CD4-positive, alpha-beta T cell (primary cell): ENCODE results near the gene KLHL36. TPM values are rescaled to one million over a fixed set of nuclear protein-coding genes. Genes with fewer than 3 reads are reported as not detected.

Experiments
- ATAC-seq: fragments of 200-7000 bp; cut with Tn5 transposase; one replicate; pipeline ENCODE4 v1.10.0; 2022; ENCODE audit warnings: mild to moderate bottlenecking; ENCODE audit not compliant: poor library complexity
- CTCF ChIA-PET: fragments of 350-600 bp; sonication (Branson Sonifier 250); formaldehyde crosslinking; loops from one replicate; lab custom pipeline; 2021; ENCODE audit warnings: antibody characterized with exemption, inconsistent platforms; lab: Charles Lee
- POLR2A ChIA-PET: fragments of 350-600 bp; sonication (Branson Sonifier 250); formaldehyde crosslinking; loops from one replicate; lab custom pipeline; 2021; ENCODE audit warnings: antibody characterized with exemption, inconsistent platforms; lab: Charles Lee
- DNase-seq, 14 experiments: peaks; one replicate each; pipeline ENCODE4 v3.0.0-alpha.2; 2013 to 2020; ENCODE audit warnings: mixed read lengths in 2 of 14
- H3K27ac ChIP-seq, 2 donors: one replicate each; pipeline versions ENCODE4 v1.5.1 to v1.7.0; 2013; ENCODE audit warnings: low read length in 2 of 2, low read depth in 1 of 2, mild to moderate bottlenecking in 1 of 2
- H3K27me3 ChIP-seq, 2 experiments: 1 replicate in 1 of 2; 2 replicates in 1 of 2; pipeline versions ENCODE4 v1.6.1 to v1.7.0; 2013; ENCODE audit warnings: low read length in 2 of 2, control low read depth in 1 of 2, mild to moderate bottlenecking in 1 of 2, moderate library complexity in 1 of 2; ENCODE audit not compliant: insufficient read depth in 2 of 2, control insufficient read depth in 1 of 2
- H3K36me3 ChIP-seq: one replicate; pipeline ENCODE4 v1.6.1; 2013; ENCODE audit warnings: low read length, control low read depth; ENCODE audit not compliant: insufficient read depth
- H3K4me1 ChIP-seq: one replicate; pipeline ENCODE4 v1.6.1; 2013; ENCODE audit warnings: low read length, control low read depth; ENCODE audit not compliant: insufficient read depth
- H3K4me3 ChIP-seq: one replicate; pipeline ENCODE4 v1.5.1; 2013; ENCODE audit warnings: mild to moderate bottlenecking, low read length, moderate library complexity
- H3K9me3 ChIP-seq, 2 experiments: 1 replicate in 1 of 2; 2 replicates in 1 of 2; pipeline versions ENCODE4 v1.6.1 to v1.7.0; 2013; ENCODE audit warnings: low read length in 2 of 2, mild to moderate bottlenecking in 2 of 2, control low read depth in 1 of 2, moderate library complexity in 1 of 2; ENCODE audit not compliant: control insufficient read depth in 1 of 2, insufficient read depth in 1 of 2
- H3K27ac Mint-ChIP-seq: one replicate; pipeline ENCODE4 v1.8.0; 2020; ENCODE audit warnings: mixed read lengths
- H3K27me3 Mint-ChIP-seq: one replicate; pipeline ENCODE4 v1.8.0; 2021; ENCODE audit warnings: mixed read lengths
- H3K36me3 Mint-ChIP-seq: one replicate; pipeline ENCODE4 v1.8.0; 2021; ENCODE audit warnings: low read depth, mixed read lengths
- H3K4me1 Mint-ChIP-seq: one replicate; pipeline ENCODE4 v1.8.0; 2021; ENCODE audit warnings: low read depth, mixed read lengths
- H3K4me3 Mint-ChIP-seq: one replicate; pipeline ENCODE4 v1.8.0; 2020; ENCODE audit warnings: mild to moderate bottlenecking, mixed read lengths
- H3K9me3 Mint-ChIP-seq: one replicate; pipeline ENCODE4 v1.8.0; 2020; ENCODE audit warnings: mixed read lengths
- CTCF ChIP-seq: fragments of 200-600 bp; IDR thresholded peaks from one replicate; pipeline ENCODE4 v1.8.0; 2022; ENCODE audit warnings: antibody characterized with exemption, mild to moderate bottlenecking
- intact Hi-C, 2 experiments: fragments of 100-400 bp; cut with DNase I in 1 of 2; cut with micrococcal nuclease in 1 of 2; formaldehyde crosslinking; loops; one replicate each; pipeline versions ENCODE4 v1.15.1 to v1.9.0; 2023 to 2025; cut with DNase I, micrococcal nuclease
- total RNA-seq, 174 experiments: library from RNA in 2 of 174; stranded (reverse) in 2 of 174; gene quantifications; one replicate each; pipeline ENCODE4 v1.2.3 and lab custom pipeline; 2021 to 2026

Gene KLHL36
- total RNA-seq, 2 experiments from 2014 or later, result 76.6 to 78.6 TPM

GRCh38 chr16:84607061-84607460 is 41.2 kb upstream of the KLHL36 start:
- H3K36me3 ChIP-seq, result peaks cover 18% of the 10 kb centered on the region
- Mint-ChIP-seq H3K4me1 (peaks cover 89% of the 10 kb centered on the region), H3K36me3 (peaks cover 60% of the 10 kb centered on the region), H3K9me3 (no peaks in the 10 kb centered on the region), H3K27ac (peak overlapping the region; percentile 88), H3K4me3 (peak overlapping the region; percentile 71), H3K27me3 (no peaks in the 10 kb centered on the region)
- intact Hi-C loops, result no loop called here
- H3K4me3 ChIP-seq, result no peak overlapping the region
- CTCF ChIA-PET, result interaction anchor here (0.6 to 0.9 kb wide), 2 partner anchors 15 to 16 kb away, joined by 3 read pairs; no protein-coding TSS in a partner anchor
- no peaks in the 10 kb centered on the region for H3K27me3 ChIP-seq
- no peak for ATAC-seq
- no peak for TF ChIP-seq CTCF
- peak overlapping the region; percentile 51 to 63 for H3K27ac ChIP-seq
- POLR2A ChIA-PET, result interaction anchor here (1.0 to 11.1 kb wide), 7 partner anchors 8 to 93 kb away, joined by 3 to 135 read pairs (median 10); partner anchors contain the start of genes COTL1 and KLHL36
- H3K9me3 ChIP-seq, result no peaks in the 10 kb centered on the region
- no peak for DNase-seq
- peaks cover 97% of the 10 kb centered on the region for H3K4me1 ChIP-seq

GRCh38 chr16:84607694-84608093 is 40.6 kb upstream of the KLHL36 start:
- ATAC-seq (peak; percentile 60), DNase-seq (peak in 4 of 14 experiments; percentile 53 to 74 (median 70))
- peaks cover 22% of the 10 kb centered on the region for H3K36me3 ChIP-seq
- no peaks in the 10 kb centered on the region for H3K9me3 ChIP-seq
- POLR2A ChIA-PET, result interaction anchor here (0.9 to 3.6 kb wide), 8 partner anchors 9 to 99 kb away, joined by 3 to 36 read pairs (median 5); partner anchors contain the start of genes COTL1 and KLHL36
- peaks cover 90% of the 10 kb centered on the region for H3K4me1 Mint-ChIP-seq
- intact Hi-C loops, result loop anchor here in 1 of 2 experiments (1.0 kb wide), 2 partner anchors 7 to 9 kb away; no protein-coding TSS in a partner anchor
- peaks cover 97% of the 10 kb centered on the region for H3K4me1 ChIP-seq
- CTCF ChIA-PET, result interaction anchor here (1.6 kb wide), 1 partner anchor 14 kb away, joined by 4 read pairs; no protein-coding TSS in a partner anchor
- H3K4me3 ChIP-seq, result peak overlapping the region; percentile 22
- peaks cover 62% of the 10 kb centered on the region for H3K36me3 Mint-ChIP-seq
- no peaks in the 10 kb centered on the region for H3K9me3 Mint-ChIP-seq
- H3K27me3 ChIP-seq, result no peaks in the 10 kb centered on the region
- peak overlapping the region; percentile 88 for H3K27ac Mint-ChIP-seq
- H3K27me3 Mint-ChIP-seq, result no peaks in the 10 kb centered on the region
- H3K4me3 Mint-ChIP-seq, result peak overlapping the region; percentile 47
- H3K27ac ChIP-seq, result peak overlapping the region; percentile 51 to 63
- no peak for TF ChIP-seq CTCF

GRCh38 chr16:84608282-84608681 is 40.0 kb upstream of the KLHL36 start:
- H3K36me3 Mint-ChIP-seq, result peaks cover 61% of the 10 kb centered on the region
- peak; percentile 62 for ATAC-seq
- intact Hi-C loops, result loop anchor here in 1 of 2 experiments (1.0 kb wide), 2 partner anchors 8 kb away; no protein-coding TSS in a partner anchor
- Histone ChIP-seq H3K27me3 (no peaks in the 10 kb centered on the region), H3K36me3 (peaks cover 24% of the 10 kb centered on the region), H3K4me3 (peak overlapping the region; percentile 22), H3K4me1 (peaks cover 97% of the 10 kb centered on the region), H3K9me3 (no peaks in the 10 kb centered on the region), H3K27ac (peak overlapping the region; percentile 51 to 63)
- peak overlapping the region; percentile 88 for H3K27ac Mint-ChIP-seq
- H3K4me3 Mint-ChIP-seq, result peak overlapping the region; percentile 47
- ChIA-PET CTCF (interaction anchor here (0.6 to 1.6 kb wide), 2 partner anchors 14 to 51 kb away, joined by 4 read pairs; no protein-coding TSS in a partner anchor), POLR2A (interaction anchor here (0.8 to 3.6 kb wide), 9 partner anchors 9 to 103 kb away, joined by 3 to 36 read pairs (median 5); partner anchors contain the start of gene COTL1)
- TF ChIP-seq CTCF, result no peak
- H3K9me3 Mint-ChIP-seq, result no peaks in the 10 kb centered on the region
- peaks cover 89% of the 10 kb centered on the region for H3K4me1 Mint-ChIP-seq
- peak in 8 of 14 experiments; percentile 38 to 77 (median 54) for DNase-seq
- no peaks in the 10 kb centered on the region for H3K27me3 Mint-ChIP-seq
